ENCODE data around the gene BOLA1. TPM values are rescaled to one million over a fixed set of nuclear protein-coding genes. Genes with fewer than 3 reads are reported as not detected.

Gene BOLA1
- total and polyA plus RNA-seq, 2 of the 13 experiments (the other 11 are each of a cell fraction or from before 2014, with no cell fraction given) = 3.2 to 4.2 TPM

- TF ChIP-seq, protein P1, sequence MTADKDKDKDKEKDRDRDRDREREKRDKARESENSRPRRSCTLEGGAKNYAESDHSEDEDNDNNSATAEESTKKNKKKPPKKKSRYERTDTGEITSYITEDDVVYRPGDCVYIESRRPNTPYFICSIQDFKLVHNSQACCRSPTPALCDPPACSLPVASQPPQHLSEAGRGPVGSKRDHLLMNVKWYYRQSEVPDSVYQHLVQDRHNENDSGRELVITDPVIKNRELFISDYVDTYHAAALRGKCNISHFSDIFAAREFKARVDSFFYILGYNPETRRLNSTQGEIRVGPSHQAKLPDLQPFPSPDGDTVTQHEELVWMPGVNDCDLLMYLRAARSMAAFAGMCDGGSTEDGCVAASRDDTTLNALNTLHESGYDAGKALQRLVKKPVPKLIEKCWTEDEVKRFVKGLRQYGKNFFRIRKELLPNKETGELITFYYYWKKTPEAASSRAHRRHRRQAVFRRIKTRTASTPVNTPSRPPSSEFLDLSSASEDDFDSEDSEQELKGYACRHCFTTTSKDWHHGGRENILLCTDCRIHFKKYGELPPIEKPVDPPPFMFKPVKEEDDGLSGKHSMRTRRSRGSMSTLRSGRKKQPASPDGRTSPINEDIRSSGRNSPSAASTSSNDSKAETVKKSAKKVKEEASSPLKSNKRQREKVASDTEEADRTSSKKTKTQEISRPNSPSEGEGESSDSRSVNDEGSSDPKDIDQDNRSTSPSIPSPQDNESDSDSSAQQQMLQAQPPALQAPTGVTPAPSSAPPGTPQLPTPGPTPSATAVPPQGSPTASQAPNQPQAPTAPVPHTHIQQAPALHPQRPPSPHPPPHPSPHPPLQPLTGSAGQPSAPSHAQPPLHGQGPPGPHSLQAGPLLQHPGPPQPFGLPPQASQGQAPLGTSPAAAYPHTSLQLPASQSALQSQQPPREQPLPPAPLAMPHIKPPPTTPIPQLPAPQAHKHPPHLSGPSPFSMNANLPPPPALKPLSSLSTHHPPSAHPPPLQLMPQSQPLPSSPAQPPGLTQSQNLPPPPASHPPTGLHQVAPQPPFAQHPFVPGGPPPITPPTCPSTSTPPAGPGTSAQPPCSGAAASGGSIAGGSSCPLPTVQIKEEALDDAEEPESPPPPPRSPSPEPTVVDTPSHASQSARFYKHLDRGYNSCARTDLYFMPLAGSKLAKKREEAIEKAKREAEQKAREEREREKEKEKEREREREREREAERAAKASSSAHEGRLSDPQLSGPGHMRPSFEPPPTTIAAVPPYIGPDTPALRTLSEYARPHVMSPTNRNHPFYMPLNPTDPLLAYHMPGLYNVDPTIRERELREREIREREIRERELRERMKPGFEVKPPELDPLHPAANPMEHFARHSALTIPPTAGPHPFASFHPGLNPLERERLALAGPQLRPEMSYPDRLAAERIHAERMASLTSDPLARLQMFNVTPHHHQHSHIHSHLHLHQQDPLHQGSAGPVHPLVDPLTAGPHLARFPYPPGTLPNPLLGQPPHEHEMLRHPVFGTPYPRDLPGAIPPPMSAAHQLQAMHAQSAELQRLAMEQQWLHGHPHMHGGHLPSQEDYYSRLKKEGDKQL (CRISPR knock-in tag; IDR thresholded peaks at IDR 0.05; ENCODE audit: low read depth) = no peak
- TF ChIP-seq SRSF9 (IDR thresholded peaks at IDR 0.05; ENCODE audit: borderline replicate concordance, insufficient read depth, low read depth, low read length, poor library complexity, severe bottlenecking) (no peak), NFAT5 (CRISPR knock-in tag; IDR thresholded peaks at IDR 0.05) (no peak), CREB1 (IDR thresholded peaks at IDR 0.05) (no peak), CREB1 (CRISPR knock-in tag; IDR thresholded peaks at IDR 0.05) (no peak; the same call in 1 of the 2 replicates), U2AF1 (optimal IDR thresholded peaks at IDR 0.05; ENCODE audit: low read depth, low read length) (no peak), RXRA (CRISPR knock-in tag; IDR thresholded peaks at IDR 0.05) (no peak)
- TF ChIP-seq, protein P2, sequence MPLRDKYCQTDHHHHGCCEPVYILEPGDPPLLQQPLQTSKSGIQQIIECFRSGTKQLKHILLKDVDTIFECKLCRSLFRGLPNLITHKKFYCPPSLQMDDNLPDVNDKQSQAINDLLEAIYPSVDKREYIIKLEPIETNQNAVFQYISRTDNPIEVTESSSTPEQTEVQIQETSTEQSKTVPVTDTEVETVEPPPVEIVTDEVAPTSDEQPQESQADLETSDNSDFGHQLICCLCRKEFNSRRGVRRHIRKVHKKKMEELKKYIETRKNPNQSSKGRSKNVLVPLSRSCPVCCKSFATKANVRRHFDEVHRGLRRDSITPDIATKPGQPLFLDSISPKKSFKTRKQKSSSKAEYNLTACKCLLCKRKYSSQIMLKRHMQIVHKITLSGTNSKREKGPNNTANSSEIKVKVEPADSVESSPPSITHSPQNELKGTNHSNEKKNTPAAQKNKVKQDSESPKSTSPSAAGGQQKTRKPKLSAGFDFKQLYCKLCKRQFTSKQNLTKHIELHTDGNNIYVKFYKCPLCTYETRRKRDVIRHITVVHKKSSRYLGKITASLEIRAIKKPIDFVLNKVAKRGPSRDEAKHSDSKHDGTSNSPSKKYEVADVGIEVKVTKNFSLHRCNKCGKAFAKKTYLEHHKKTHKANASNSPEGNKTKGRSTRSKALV (CRISPR knock-in tag; IDR thresholded peaks at IDR 0.05) = peak; percentile 43; the same call in 1 of the 2 replicates
- TF ChIP-seq, protein P3, sequence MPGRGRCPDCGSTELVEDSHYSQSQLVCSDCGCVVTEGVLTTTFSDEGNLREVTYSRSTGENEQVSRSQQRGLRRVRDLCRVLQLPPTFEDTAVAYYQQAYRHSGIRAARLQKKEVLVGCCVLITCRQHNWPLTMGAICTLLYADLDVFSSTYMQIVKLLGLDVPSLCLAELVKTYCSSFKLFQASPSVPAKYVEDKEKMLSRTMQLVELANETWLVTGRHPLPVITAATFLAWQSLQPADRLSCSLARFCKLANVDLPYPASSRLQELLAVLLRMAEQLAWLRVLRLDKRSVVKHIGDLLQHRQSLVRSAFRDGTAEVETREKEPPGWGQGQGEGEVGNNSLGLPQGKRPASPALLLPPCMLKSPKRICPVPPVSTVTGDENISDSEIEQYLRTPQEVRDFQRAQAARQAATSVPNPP (CRISPR knock-in tag; IDR thresholded peaks at IDR 0.05) = 0 out of 2 replicates have a peak, but pooled peaks have one; percentile 29
Measured at GRCh38 chr1:149888247-149888998, 10.9 kb upstream of the BOLA1 start (continued).

Data from HepG2 (cell line).